GM20000 (cell line): ENCODE data around the gene PRKAB1.

Experiments used
- DNase-seq: peaks from one replicate; pipeline ENCODE4 v3.0.0; 2012; ENCODE audit warnings: low spot score
- CTCF ChIP-seq: IDR thresholded peaks from 2 replicates; pipeline ENCODE4 v1.5.1; 2012; ENCODE audit warnings: mild to moderate bottlenecking, control low read depth; ENCODE audit errors: extremely low read depth, missing control alignments

The PRKAB1 gene

GRCh38 chr12:119665164-119665929 lies 2.6 kb upstream of the PRKAB1 start:
- DNase-seq, result no peak

GRCh38 chr12:119666226-119666795 lies 1.6 kb upstream of the PRKAB1 start:
- DNase-seq, result peak; percentile 32

More at GRCh38 chr12:119665164-119665929, 2.6 kb upstream of the PRKAB1 start:
- TF ChIP-seq CTCF, result no peak

GRCh38 chr12:119666900-119667576 lies 895 bp upstream of the PRKAB1 start:
- no peak for TF ChIP-seq CTCF
- peak; percentile 53 for DNase-seq

More at GRCh38 chr12:119666226-119666795, 1.6 kb upstream of the PRKAB1 start:
- TF ChIP-seq CTCF, result no peak

GRCh38 chr12:119668324-119668841 lies 450 bp downstream of the PRKAB1 start:
- DNase-seq, result no peak

GRCh38 chr12:119669744-119670472 lies 2.0 kb downstream of the PRKAB1 start:
- DNase-seq, result no peak
- no peak for TF ChIP-seq CTCF

More at GRCh38 chr12:119668324-119668841, 450 bp downstream of the PRKAB1 start:
- no peak for TF ChIP-seq CTCF

GRCh38 chr12:119671070-119671469 lies 3.1 kb downstream of the PRKAB1 start:
- no peak for DNase-seq
- no peak for TF ChIP-seq CTCF
